ENCODE data around the gene REX1BD. TPM values are rescaled to one million over a fixed set of nuclear protein-coding genes. Genes with fewer than 3 reads are reported as not detected.

The REX1BD gene
- total and polyA plus RNA-seq, 2 of the 13 experiments (the other 11 are each of a cell fraction or from before 2014, with no cell fraction given), result 7.5 to 25.4 TPM

DNA sequence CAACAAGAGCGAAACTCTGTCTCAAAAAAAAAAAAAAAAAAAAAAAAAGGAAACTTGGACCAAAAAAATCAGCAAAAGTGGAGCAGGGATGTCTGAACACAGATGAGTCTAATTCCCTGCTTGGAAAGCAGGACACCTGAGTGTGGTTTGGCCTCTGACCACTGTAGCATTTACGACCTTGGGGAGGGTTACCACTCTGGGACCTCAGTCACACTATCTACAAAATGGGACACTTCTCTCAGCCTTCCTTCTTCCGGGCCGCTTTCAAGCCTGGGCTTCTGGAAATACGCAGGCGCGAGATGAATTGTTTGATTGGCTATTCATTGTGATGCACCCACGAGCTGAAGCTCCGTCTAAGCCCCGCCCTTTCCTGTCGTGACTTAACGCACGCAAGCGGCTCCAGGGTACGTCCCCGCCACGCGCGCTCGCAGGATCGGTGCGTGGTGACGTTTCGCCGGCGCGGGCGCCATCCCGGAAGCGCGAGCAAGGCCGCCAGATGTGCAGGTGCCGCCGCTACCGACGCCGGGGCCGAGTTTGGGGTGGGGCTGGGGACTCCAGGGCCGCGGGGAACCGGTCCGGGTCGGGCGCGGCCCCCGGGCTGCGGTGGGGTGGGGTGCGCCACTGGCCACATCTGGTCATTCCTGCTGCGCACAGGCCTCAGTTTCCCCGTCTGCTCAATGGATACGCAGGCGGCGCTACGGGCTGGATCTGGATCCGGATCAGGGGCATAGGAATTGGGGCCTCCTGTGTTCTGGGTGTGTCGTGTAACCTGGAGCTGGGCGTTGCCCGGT lies 31.0 kb upstream of the REX1BD start, which contains the start of gene KXD1 (continued):
- TF ChIP-seq, protein P1, sequence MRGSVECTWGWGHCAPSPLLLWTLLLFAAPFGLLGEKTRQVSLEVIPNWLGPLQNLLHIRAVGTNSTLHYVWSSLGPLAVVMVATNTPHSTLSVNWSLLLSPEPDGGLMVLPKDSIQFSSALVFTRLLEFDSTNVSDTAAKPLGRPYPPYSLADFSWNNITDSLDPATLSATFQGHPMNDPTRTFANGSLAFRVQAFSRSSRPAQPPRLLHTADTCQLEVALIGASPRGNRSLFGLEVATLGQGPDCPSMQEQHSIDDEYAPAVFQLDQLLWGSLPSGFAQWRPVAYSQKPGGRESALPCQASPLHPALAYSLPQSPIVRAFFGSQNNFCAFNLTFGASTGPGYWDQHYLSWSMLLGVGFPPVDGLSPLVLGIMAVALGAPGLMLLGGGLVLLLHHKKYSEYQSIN (CRISPR knock-in tag; IDR thresholded peaks at IDR 0.05; ENCODE audit: borderline replicate concordance), result no peak
- TF ChIP-seq HNRNPK (IDR thresholded peaks at IDR 0.05; ENCODE audit: low read depth, low read length, poor library complexity, severe bottlenecking) (no peak), ZMAT3 (CRISPR knock-in tag; conservative IDR thresholded peaks at IDR 0.05) (0 out of 2 replicates have a peak, but pooled peaks have one; percentile 41), ZNF343 (CRISPR knock-in tag; IDR thresholded peaks at IDR 0.05) (no peak), MTF2 (CRISPR knock-in tag; IDR thresholded peaks at IDR 0.05; ENCODE audit: borderline replicate concordance) (no peak), MTA1 (CRISPR knock-in tag; IDR thresholded peaks at IDR 0.05; ENCODE audit: borderline replicate concordance) (peak; percentile 81; the same call in 1 of the 2 replicates), ZNF3 (CRISPR knock-in tag; IDR thresholded peaks at IDR 0.05) (peak; percentile 42; the same call in 1 of the 2 replicates), XBP1 (CRISPR knock-in tag; IDR thresholded peaks at IDR 0.05) (no peak), ZNF24 (IDR thresholded peaks at IDR 0.05) (no peak), WIZ (CRISPR knock-in tag; IDR thresholded peaks at IDR 0.05) (no peak), CEBPG (CRISPR knock-in tag; IDR thresholded peaks at IDR 0.05) (0 out of 2 replicates have a peak, but pooled peaks have one; percentile 28), RAD51 (IDR thresholded peaks at IDR 0.05; ENCODE audit: borderline replicate concordance) (no peak), ZNF17 (CRISPR knock-in tag; IDR thresholded peaks at IDR 0.05) (no peak), PRMT3 (CRISPR knock-in tag; IDR thresholded peaks at IDR 0.05; ENCODE audit: borderline replicate concordance, low read depth) (no peak), PHF20 (CRISPR knock-in tag; IDR thresholded peaks at IDR 0.05) (peak; percentile 72; the same call in 1 of the 2 replicates), FOXK1 (CRISPR knock-in tag; IDR thresholded peaks at IDR 0.05; ENCODE audit: borderline replicate concordance, low read depth) (0 out of 2 replicates have a peak, but pooled peaks have one; percentile 34), DNMT3B (CRISPR knock-in tag; conservative IDR thresholded peaks at IDR 0.05) (no peak)
- TF ChIP-seq, protein P2, sequence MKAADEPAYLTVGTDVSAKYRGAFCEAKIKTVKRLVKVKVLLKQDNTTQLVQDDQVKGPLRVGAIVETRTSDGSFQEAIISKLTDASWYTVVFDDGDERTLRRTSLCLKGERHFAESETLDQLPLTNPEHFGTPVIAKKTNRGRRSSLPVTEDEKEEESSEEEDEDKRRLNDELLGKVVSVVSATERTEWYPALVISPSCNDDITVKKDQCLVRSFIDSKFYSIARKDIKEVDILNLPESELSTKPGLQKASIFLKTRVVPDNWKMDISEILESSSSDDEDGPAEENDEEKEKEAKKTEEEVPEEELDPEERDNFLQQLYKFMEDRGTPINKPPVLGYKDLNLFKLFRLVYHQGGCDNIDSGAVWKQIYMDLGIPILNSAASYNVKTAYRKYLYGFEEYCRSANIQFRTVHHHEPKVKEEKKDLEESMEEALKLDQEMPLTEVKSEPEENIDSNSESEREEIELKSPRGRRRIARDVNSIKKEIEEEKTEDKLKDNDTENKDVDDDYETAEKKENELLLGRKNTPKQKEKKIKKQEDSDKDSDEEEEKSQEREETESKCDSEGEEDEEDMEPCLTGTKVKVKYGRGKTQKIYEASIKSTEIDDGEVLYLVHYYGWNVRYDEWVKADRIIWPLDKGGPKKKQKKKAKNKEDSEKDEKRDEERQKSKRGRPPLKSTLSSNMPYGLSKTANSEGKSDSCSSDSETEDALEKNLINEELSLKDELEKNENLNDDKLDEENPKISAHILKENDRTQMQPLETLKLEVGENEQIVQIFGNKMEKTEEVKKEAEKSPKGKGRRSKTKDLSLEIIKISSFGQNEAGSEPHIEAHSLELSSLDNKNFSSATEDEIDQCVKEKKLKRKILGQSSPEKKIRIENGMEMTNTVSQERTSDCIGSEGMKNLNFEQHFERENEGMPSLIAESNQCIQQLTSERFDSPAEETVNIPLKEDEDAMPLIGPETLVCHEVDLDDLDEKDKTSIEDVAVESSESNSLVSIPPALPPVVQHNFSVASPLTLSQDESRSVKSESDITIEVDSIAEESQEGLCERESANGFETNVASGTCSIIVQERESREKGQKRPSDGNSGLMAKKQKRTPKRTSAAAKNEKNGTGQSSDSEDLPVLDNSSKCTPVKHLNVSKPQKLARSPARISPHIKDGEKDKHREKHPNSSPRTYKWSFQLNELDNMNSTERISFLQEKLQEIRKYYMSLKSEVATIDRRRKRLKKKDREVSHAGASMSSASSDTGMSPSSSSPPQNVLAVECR (CRISPR knock-in tag; IDR thresholded peaks at IDR 0.05; ENCODE audit: borderline replicate concordance), result peak; percentile 94
- TF ChIP-seq, protein P3, sequence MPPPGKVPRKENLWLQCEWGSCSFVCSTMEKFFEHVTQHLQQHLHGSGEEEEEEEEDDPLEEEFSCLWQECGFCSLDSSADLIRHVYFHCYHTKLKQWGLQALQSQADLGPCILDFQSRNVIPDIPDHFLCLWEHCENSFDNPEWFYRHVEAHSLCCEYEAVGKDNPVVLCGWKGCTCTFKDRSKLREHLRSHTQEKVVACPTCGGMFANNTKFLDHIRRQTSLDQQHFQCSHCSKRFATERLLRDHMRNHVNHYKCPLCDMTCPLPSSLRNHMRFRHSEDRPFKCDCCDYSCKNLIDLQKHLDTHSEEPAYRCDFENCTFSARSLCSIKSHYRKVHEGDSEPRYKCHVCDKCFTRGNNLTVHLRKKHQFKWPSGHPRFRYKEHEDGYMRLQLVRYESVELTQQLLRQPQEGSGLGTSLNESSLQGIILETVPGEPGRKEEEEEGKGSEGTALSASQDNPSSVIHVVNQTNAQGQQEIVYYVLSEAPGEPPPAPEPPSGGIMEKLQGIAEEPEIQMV (CRISPR knock-in tag; IDR thresholded peaks at IDR 0.05; ENCODE audit: low read depth), result 0 out of 2 replicates have a peak, but pooled peaks have one; percentile 7
- TF ChIP-seq, protein P4, sequence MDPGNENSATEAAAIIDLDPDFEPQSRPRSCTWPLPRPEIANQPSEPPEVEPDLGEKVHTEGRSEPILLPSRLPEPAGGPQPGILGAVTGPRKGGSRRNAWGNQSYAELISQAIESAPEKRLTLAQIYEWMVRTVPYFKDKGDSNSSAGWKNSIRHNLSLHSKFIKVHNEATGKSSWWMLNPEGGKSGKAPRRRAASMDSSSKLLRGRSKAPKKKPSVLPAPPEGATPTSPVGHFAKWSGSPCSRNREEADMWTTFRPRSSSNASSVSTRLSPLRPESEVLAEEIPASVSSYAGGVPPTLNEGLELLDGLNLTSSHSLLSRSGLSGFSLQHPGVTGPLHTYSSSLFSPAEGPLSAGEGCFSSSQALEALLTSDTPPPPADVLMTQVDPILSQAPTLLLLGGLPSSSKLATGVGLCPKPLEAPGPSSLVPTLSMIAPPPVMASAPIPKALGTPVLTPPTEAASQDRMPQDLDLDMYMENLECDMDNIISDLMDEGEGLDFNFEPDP (CRISPR knock-in tag; conservative IDR thresholded peaks at IDR 0.05), result no peak
- TF ChIP-seq, protein P5, sequence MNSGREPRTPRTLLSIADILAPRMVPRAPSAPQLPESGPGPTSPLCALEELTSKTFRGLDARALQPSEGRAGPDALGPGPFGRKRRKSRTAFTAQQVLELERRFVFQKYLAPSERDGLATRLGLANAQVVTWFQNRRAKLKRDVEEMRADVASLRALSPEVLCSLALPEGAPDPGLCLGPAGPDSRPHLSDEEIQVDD (CRISPR knock-in tag; IDR thresholded peaks at IDR 0.05; ENCODE audit: borderline replicate concordance), result no peak
